Natural killer cell (primary cell): ENCODE measurements around the gene MEAK7. TPM values are rescaled to one million over a fixed set of nuclear protein-coding genes. Genes with fewer than 3 reads are reported as not detected.
A peak's percentile ranks its signal among the peaks of the same experiment; 100 is the strongest.

Experiments used
- ATAC-seq, 3 donors: fragments of 150-1000 bp in 2 of 3; fragments of 200-7000 bp in 1 of 3; cut with Tn5 transposase; 1 replicate in 1 of 3; 2 replicates in 2 of 3; pipeline ENCODE4 v1.10.0; 2021; ENCODE audit warnings: mild to moderate bottlenecking in 2 of 3, moderate library complexity in 2 of 3
- DNase-seq, 2 donors: peaks; one replicate each; pipeline versions ENCODE4 v3.0.0 to v3.0.0-alpha.2; 2013 to 2021; ENCODE audit warnings: mixed read lengths in 1 of 2
- H3K27ac ChIP-seq: one replicate; pipeline ENCODE4 v1.5.1; 2013; ENCODE audit warnings: mild to moderate bottlenecking, low read length
- H3K27me3 ChIP-seq: one replicate; pipeline ENCODE4 v1.6.1; 2013; ENCODE audit warnings: low read length; ENCODE audit not compliant: control insufficient read depth, insufficient read depth
- H3K36me3 ChIP-seq: one replicate; pipeline ENCODE4 v1.6.1; 2013; ENCODE audit warnings: low read length; ENCODE audit not compliant: control insufficient read depth, insufficient read depth
- H3K4me1 ChIP-seq: one replicate; pipeline ENCODE4 v1.6.1; 2013; ENCODE audit warnings: low read length; ENCODE audit not compliant: control insufficient read depth, insufficient read depth
- H3K4me3 ChIP-seq: one replicate; pipeline ENCODE4 v1.5.1; 2013; ENCODE audit warnings: low read length
- H3K9me3 ChIP-seq: one replicate; pipeline ENCODE4 v1.6.1; 2013; ENCODE audit warnings: low read length; ENCODE audit not compliant: control insufficient read depth, insufficient read depth
- H3K27ac Mint-ChIP-seq, 2 donors: one replicate each; pipeline ENCODE4 v1.8.0; 2022; ENCODE audit warnings: mild to moderate bottlenecking in 2 of 2, mixed read lengths in 2 of 2, moderate library complexity in 1 of 2
- H3K27me3 Mint-ChIP-seq, 2 donors: one replicate each; pipeline ENCODE4 v1.8.0; 2022; ENCODE audit warnings: low read depth in 2 of 2, mixed read lengths in 2 of 2
- H3K36me3 Mint-ChIP-seq: one replicate; pipeline ENCODE4 v1.8.0; 2022; ENCODE audit warnings: mixed read lengths
- H3K4me1 Mint-ChIP-seq, 2 donors: one replicate each; pipeline ENCODE4 v1.8.0; 2022; ENCODE audit warnings: mixed read lengths in 2 of 2
- H3K4me3 Mint-ChIP-seq: one replicate; pipeline ENCODE4 v1.8.0; 2022; ENCODE audit warnings: mild to moderate bottlenecking, moderate library complexity, mixed read lengths
- H3K9me3 Mint-ChIP-seq, 2 donors: one replicate each; pipeline ENCODE4 v1.8.0; 2022; ENCODE audit warnings: mixed read lengths in 2 of 2
- CTCF ChIP-seq: fragments of 200-600 bp; IDR thresholded peaks from one replicate; pipeline ENCODE4 v1.8.0; 2022; ENCODE audit warnings: antibody characterized with exemption
- WGBS: methylation state at CpG from one replicate; pipeline ENCODE4 v1.1.7; 2013; ENCODE audit warnings: missing lambda C conversion rate; ENCODE audit not compliant: insufficient coverage; 5-methylcytosine and 5-hydroxymethylcytosine counted together
- intact Hi-C: fragments of 100-400 bp; cut with micrococcal nuclease; formaldehyde crosslinking; loops from one replicate; pipeline ENCODE4 v1.14.2; 2022
- total RNA-seq, 4 donors: library from RNA; stranded (reverse); fragments of 120-200 nt in 1 of 4; gene quantifications; one replicate each; pipeline versions ENCODE4 v1.2.3 to v1.2.4, GENCODE V29; 2013 to 2022

The MEAK7 gene
- total RNA-seq, 3 donors from 2014 or later (not counting 1 experiment from before 2014, with no cell fraction given): 4.8 to 8.5 (median 4.8) TPM

DNA sequence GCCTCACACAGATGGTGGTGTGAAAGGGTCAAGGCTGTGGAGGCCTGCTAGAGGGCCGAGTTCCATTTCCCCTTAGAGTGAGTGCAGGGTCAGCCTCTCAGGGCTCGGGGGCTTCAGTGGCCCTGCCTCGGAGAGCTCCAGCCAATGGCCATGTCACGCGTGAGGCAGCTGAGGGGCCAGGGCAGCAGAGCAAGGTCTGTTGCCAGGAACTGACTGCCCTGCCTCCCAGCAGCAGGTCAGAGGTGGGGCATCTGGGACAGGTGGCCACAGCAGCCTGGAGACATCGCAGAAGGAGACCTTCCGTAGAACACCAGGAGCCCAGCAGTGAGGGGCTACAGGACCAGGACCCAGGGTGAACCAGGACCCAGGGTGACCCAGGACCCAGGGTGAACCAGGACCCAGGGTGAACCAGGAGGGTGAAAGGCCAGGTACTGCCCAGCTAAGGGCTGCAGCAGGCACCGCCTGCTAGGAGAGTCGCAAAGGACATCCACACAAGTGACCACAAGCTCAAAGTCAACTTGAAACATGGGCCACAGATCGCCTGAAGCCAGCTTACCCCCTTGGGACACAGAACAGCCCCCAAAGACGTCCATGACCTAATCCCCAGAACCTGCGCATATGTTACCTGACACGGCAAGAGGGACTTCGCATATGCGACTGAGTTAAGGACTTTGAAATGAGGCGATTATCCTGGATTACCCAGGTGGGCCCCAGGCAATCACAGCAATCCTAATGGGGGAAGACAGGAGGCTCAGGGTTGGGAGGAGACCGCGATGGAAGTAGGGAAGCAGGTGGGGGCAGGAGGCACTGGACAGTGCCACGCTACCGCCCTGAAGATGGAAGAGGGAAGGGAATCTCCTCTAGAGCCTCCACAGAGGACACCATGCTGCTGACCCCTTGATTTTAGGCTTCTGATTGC lies 4.8 kb upstream of the MEAK7 start:
- ATAC-seq (no peak), DNase-seq (no peak)
- whole genome bisulfite sequencing: 85% methylated on average over 19 of the region's 20 CpGs
- Histone ChIP-seq H3K27me3 (no peaks in the 10 kb centered on the region), H3K4me1 (peaks cover 68% of the 10 kb centered on the region), H3K36me3 (no peaks in the 10 kb centered on the region), H3K27ac (no peak overlapping the region), H3K9me3 (no peaks in the 10 kb centered on the region), H3K4me3 (no peak overlapping the region)
- H3K4me1 Mint-ChIP-seq: peaks cover 12 to 41% of the 10 kb centered on the region in 2 donors
- H3K27me3 Mint-ChIP-seq: peaks cover 0 to 9% of the 10 kb centered on the region in 2 donors
- H3K27ac Mint-ChIP-seq: no peak overlapping the region
- H3K4me3 Mint-ChIP-seq: no peak overlapping the region
- no peak for TF ChIP-seq CTCF
- H3K36me3 Mint-ChIP-seq: no peaks in the 10 kb centered on the region
- no peaks in the 10 kb centered on the region for H3K9me3 Mint-ChIP-seq
- intact Hi-C loops: loop anchor here (5.0 kb wide), 1 partner anchor 552 kb away; no protein-coding TSS in a partner anchor

GRCh38 chr16:84508502-84508901 lies 4.0 kb upstream of the MEAK7 start:
- H3K27me3 Mint-ChIP-seq: peaks cover 0 to 9% of the 10 kb centered on the region in 2 donors
- ATAC-seq (no peak), DNase-seq (peak in 1 of 2 donors; percentile 72)
- H3K9me3 Mint-ChIP-seq: no peaks in the 10 kb centered on the region
- no peak overlapping the region for H3K4me3 Mint-ChIP-seq
- peaks cover 67% of the 10 kb centered on the region for H3K4me1 ChIP-seq
- H3K4me1 Mint-ChIP-seq: peaks cover 9 to 42% of the 10 kb centered on the region in 2 donors
- H3K36me3 ChIP-seq: no peaks in the 10 kb centered on the region
- intact Hi-C loops: loop anchor here (5.0 kb wide), 1 partner anchor 551 kb away; no protein-coding TSS in a partner anchor
- no peaks in the 10 kb centered on the region for H3K9me3 ChIP-seq
- H3K27me3 ChIP-seq: no peaks in the 10 kb centered on the region
- H3K27ac Mint-ChIP-seq: no peak overlapping the region
- H3K4me3 ChIP-seq: no peak overlapping the region
- no peak overlapping the region for H3K27ac ChIP-seq
- TF ChIP-seq CTCF: no peak
- no peaks in the 10 kb centered on the region for H3K36me3 Mint-ChIP-seq
- 51% methylated on average over 8 of the region's 8 CpGs for WGBS

- no peaks in the 10 kb centered on the region for H3K9me3 Mint-ChIP-seq
- H3K27ac ChIP-seq: no peak overlapping the region
- H3K36me3 ChIP-seq: no peaks in the 10 kb centered on the region
- TF ChIP-seq CTCF: no peak
- peaks cover 5 to 37% of the 10 kb centered on the region in 2 donors for H3K4me1 Mint-ChIP-seq
- ATAC-seq: no peak
- H3K4me3 ChIP-seq: no peak overlapping the region
- H3K4me1 ChIP-seq: peaks cover 56% of the 10 kb centered on the region
- no peaks in the 10 kb centered on the region for H3K27me3 ChIP-seq
- no peaks in the 10 kb centered on the region for H3K36me3 Mint-ChIP-seq
- H3K27me3 Mint-ChIP-seq: peaks cover 0 to 9% of the 10 kb centered on the region in 2 donors
- WGBS: 58% methylated on average over 25 of the region's 27 CpGs
- peak overlapping the region in 1 of 2 donors; percentile 59 for H3K27ac Mint-ChIP-seq
- peak in 1 of 2 donors; percentile 54 for DNase-seq
- intact Hi-C loops: loop anchor here (5.0 kb wide), 1 partner anchor 550 kb away; no protein-coding TSS in a partner anchor
- H3K9me3 ChIP-seq: no peaks in the 10 kb centered on the region
- H3K4me3 Mint-ChIP-seq: no peak overlapping the region
Observed at GRCh38 chr16:84507011-84507982, 2.8 kb upstream of the MEAK7 start.
